HCT116 (cell line): ENCODE data around the gene SEC62. TPM values are rescaled to one million over a fixed set of nuclear protein-coding genes. Genes with fewer than 3 reads are reported as not detected.
A peak's percentile ranks its signal among the peaks of the same experiment; 100 is the strongest.

ENCODE experiments used
- ATAC-seq: fragments of 200-7000 bp; cut with Tn5 transposase; 2 replicates; pipeline ENCODE4 v1.9.1; 2020; ENCODE audit warnings: mild to moderate bottlenecking, moderate library complexity
- BruUV-seq: library from RNA; stranded (reverse); fragments of 400-500 nt; replicated peaks from 2 replicates; lab custom pipeline; 2021; lab: Mats Ljungman, UMichigan
- CTCF ChIA-PET: fragments of 300-600 bp; sonication (Branson Sonifier 250); formaldehyde crosslinking; loops from one replicate; lab custom pipeline; 2021; ENCODE audit warnings: antibody characterized with exemption; lab: Charles Lee
- POLR2A ChIA-PET: fragments of 300-600, 350-600 bp; sonication (Branson Sonifier 250); formaldehyde crosslinking; loops from one replicate; lab custom pipeline; 2021; ENCODE audit warnings: antibody characterized with exemption; lab: Charles Lee
- RAD21 ChIA-PET, 2 experiments: fragments of 300-600 bp; sonication (Branson Sonifier 250); formaldehyde crosslinking; loops; one replicate each; lab custom pipeline; 2023; ENCODE audit warnings: low total read pairs in 2 of 2; ENCODE audit not compliant: uncharacterized antibody in 2 of 2, unreplicated experiment in 2 of 2, low non-redundant PET in 1 of 2; lab: Charles Lee
- DNase-seq: peaks from one replicate; pipeline ENCODE4 v3.0.0-alpha.2; 2010; ENCODE audit warnings: low read depth, low spot score
- H2AFZ ChIP-seq: fragments of 200-600 bp; shearing (Covaris generic), sonication (generic); 2 replicates; pipeline ENCODE4 v1.6.1; 2017; ENCODE audit warnings: low read depth, mixed run types, mixed read lengths, antibody characterized with exemption, low read length; ENCODE audit not compliant: poor library complexity, severe bottlenecking
- H3K27ac ChIP-seq: 2 replicates; pipeline ENCODE4 v1.5.1; 2012; ENCODE audit warnings: low read depth, low read length
- H3K27me3 ChIP-seq: fragments of 200-600 bp; sonication (generic); 2 replicates; pipeline ENCODE4 v1.6.1; 2016; ENCODE audit warnings: mixed run types, low read length, mixed read lengths; ENCODE audit not compliant: insufficient read depth
- H3K36me3 ChIP-seq, 2 experiments: fragments of 200-500 bp in 1 of 2; fragments of 200-600 bp in 1 of 2; sonication (Bioruptor generic) in 1 of 2; sonication (generic) in 1 of 2; 2 replicates each; pipeline versions ENCODE4 v1.5.1 to v1.6.1; 2014 to 2016; ENCODE audit warnings: low read length in 2 of 2, inconsistent platforms in 1 of 2, mixed read lengths in 1 of 2, mixed run types in 1 of 2; ENCODE audit not compliant: insufficient read depth in 2 of 2, control insufficient read depth in 1 of 2
- H3K4me1 ChIP-seq, 2 experiments: fragments of 200-600 bp in 1 of 2; sonication (generic) in 1 of 2; 2 replicates each; pipeline versions ENCODE4 v1.5.1 to v1.6.1; 2012 to 2017; ENCODE audit warnings: low read length in 2 of 2, inconsistent platforms in 1 of 2, mild to moderate bottlenecking in 1 of 2, mixed read lengths in 1 of 2, mixed run types in 1 of 2, moderate library complexity in 1 of 2; ENCODE audit not compliant: insufficient read depth in 2 of 2, control insufficient read depth in 1 of 2
- H3K4me2 ChIP-seq: fragments of 200-600 bp; sonication (generic); 2 replicates; pipeline ENCODE4 v1.6.1; 2017; ENCODE audit warnings: mixed run types, low read length, mixed read lengths
- H3K4me3 ChIP-seq, 2 experiments: fragments of 200-600 bp in 1 of 2; sonication (generic) in 1 of 2; replicated peaks in 1 of 2; 2 replicates each; pipeline ENCODE4 v1.5.1; 2011 to 2016; ENCODE audit warnings: low read length in 2 of 2, control low read depth in 1 of 2, low read depth in 1 of 2, mild to moderate bottlenecking in 1 of 2, mixed read lengths in 1 of 2, mixed run types in 1 of 2
- H3K79me2 ChIP-seq: fragments of 200-600 bp; sonication (generic); 2 replicates; pipeline ENCODE4 v1.6.1; 2017; ENCODE audit warnings: mild to moderate bottlenecking, mixed run types, low read length, moderate library complexity, mixed read lengths; ENCODE audit not compliant: insufficient read depth
- H3K9ac ChIP-seq: fragments of 200-600 bp; sonication (generic); 2 replicates; pipeline ENCODE4 v1.6.1; 2016; ENCODE audit warnings: low read length, mixed read lengths
- H3K9me2 ChIP-seq: fragments of 200-600 bp; sonication (generic), shearing (Covaris generic); 2 replicates; pipeline ENCODE4 v1.6.1; 2017; ENCODE audit warnings: mixed run types, mild to moderate bottlenecking, moderate library complexity; ENCODE audit not compliant: insufficient read depth
- H3K9me3 ChIP-seq, 2 experiments: fragments of 200-500 bp in 1 of 2; fragments of 200-600 bp in 1 of 2; sonication (Bioruptor generic) in 1 of 2; sonication (generic) in 1 of 2; 2 replicates each; pipeline ENCODE4 v1.6.1; 2014 to 2017; ENCODE audit warnings: low read length in 2 of 2, mixed read lengths in 2 of 2, inconsistent platforms in 1 of 2, low read depth in 1 of 2, mild to moderate bottlenecking in 1 of 2, mixed run types in 1 of 2, moderate library complexity in 1 of 2; ENCODE audit not compliant: control insufficient read depth in 1 of 2, insufficient read depth in 1 of 2
- H4K20me1 ChIP-seq: fragments of 200-600 bp; sonication (generic), shearing (Covaris generic); 2 replicates; pipeline ENCODE4 v1.6.1; 2017; ENCODE audit warnings: mixed run types, mild to moderate bottlenecking, moderate library complexity; ENCODE audit not compliant: insufficient read depth
- CBX3 ChIP-seq: IDR thresholded peaks from 2 replicates; pipeline ENCODE4 v1.6.1; 2012; ENCODE audit warnings: low read depth
- EGR1 ChIP-seq: IDR thresholded peaks from 2 replicates; pipeline ENCODE4 v1.6.1; 2012; ENCODE audit warnings: low read depth
- SIN3A ChIP-seq: IDR thresholded peaks from 2 replicates; pipeline ENCODE4 v1.6.1; 2012; ENCODE audit warnings: low read depth
- YY1 ChIP-seq: IDR thresholded peaks from 2 replicates; pipeline ENCODE4 v1.6.1; 2011; ENCODE audit warnings: low read length, low read depth, moderate library complexity, mild to moderate bottlenecking; ENCODE audit not compliant: insufficient replicate concordance; ENCODE audit errors: extremely low read depth
- ZFX ChIP-seq: fragments of 450-650 bp; IDR thresholded peaks from 2 replicates; pipeline ENCODE4 v1.6.1; 2017
- ZNF274 ChIP-seq: fragments of 200-500 bp; sonication (Bioruptor generic); IDR thresholded peaks from 2 replicates; pipeline ENCODE4 v1.6.1; 2014; ENCODE audit warnings: mild to moderate bottlenecking, low read depth, low read length, inconsistent platforms
- intact Hi-C: fragments of 100-400 bp; cut with micrococcal nuclease; formaldehyde crosslinking; loops from 2 replicates; pipeline ENCODE4 v1.10.0; 2022
- total RNA-seq: library from RNA; stranded (reverse); gene quantifications from one replicate; pipeline ENCODE4 v1.2.1, GENCODE V29; 2021; ENCODE audit not compliant: unreplicated experiment
- TF ChIP-seq, protein P1 (sequence below): IDR thresholded peaks from 2 replicates; pipeline ENCODE4 v1.6.1; 2012
- TF ChIP-seq, protein P2 (sequence below): IDR thresholded peaks from 2 replicates; pipeline ENCODE4 v1.6.1; 2012
- TF ChIP-seq, protein P3 (sequence below), 3 experiments: fragments of 200-600 bp in 1 of 3; sonication (generic) in 1 of 3; IDR thresholded peaks in 2 of 3; conservative IDR thresholded peaks in 1 of 3; 2 replicates each; pipeline ENCODE4 v1.5.1; 2012 to 2017; ENCODE audit warnings: low read depth in 2 of 3, low read length in 2 of 3, antibody characterized with exemption in 1 of 3, borderline replicate concordance in 1 of 3, control low read depth in 1 of 3, mild to moderate bottlenecking in 1 of 3, mixed read lengths in 1 of 3, mixed run types in 1 of 3, moderate library complexity in 1 of 3; ENCODE audit not compliant: insufficient read depth in 1 of 3

The SEC62 gene
- total RNA-seq, 1 experiment from 2014 or later, result 55.4 TPM

DNA sequence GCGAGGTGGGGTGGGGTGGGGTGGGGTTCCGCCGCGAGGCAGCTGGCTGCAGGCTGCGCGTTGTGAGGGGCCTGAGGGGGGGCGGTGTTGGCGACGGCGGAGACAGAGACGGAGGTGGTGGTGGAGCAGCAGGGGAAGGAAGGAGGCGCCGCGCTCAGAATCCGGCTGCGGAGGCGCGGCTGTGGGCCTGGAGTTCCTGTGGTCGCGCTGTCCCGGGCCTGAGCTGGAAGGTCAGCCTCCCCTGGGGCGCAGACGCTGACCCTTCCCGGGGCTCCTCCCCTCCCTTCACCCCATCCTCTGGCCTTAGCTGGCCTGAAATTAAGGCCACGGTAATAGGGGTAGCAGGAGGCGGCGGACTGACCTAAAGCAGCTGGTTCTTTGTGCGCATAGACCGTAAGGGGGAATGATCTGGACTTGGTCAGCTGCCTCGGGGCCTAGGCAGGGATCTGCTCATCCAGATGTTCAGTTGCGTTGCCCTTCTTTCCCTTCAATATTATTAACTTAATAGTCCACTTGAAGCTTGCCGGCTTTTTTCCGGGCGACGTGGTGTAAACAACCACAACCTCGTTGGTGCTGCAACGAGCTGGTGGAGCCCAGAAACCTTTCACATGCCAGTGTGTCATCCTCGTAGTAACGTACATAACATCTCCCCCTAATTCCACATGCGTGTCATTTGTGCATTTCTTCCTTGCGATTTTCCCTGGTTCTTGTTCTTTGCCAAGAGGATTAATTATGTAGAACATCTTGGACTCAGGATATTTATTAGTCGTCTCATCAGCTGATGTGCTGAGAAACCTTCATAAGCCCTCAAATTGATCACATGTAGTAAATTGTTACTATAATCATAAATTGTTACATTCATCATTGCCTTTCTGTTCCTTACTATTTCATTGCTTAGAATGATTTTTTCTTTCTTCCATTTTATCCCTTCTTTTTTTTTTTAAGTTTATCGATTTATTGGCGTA, 626 bp downstream of the SEC62 start:
- peak overlapping the region; percentile 53; the same call in 1 of the 2 replicates for H3K27ac ChIP-seq
- peak; percentile 71 for ATAC-seq
- no peaks in the 10 kb centered on the region for H3K36me3 ChIP-seq
- no peaks in the 10 kb centered on the region for H3K9me3 ChIP-seq
- peaks cover 3 to 15% of the 10 kb centered on the region in 2 experiments; a peak in 3 of 4 replicates for H3K4me1 ChIP-seq
- peak overlapping the region; percentile 68 to 76 for H3K4me3 ChIP-seq
- peak overlapping the region; percentile 71 for H3K4me2 ChIP-seq
- TSS peak; percentile 37 for BruUV-seq
- no peaks in the 10 kb centered on the region for H3K9me2 ChIP-seq
- ChIA-PET POLR2A (interaction anchor here (1.3 kb wide), 1 partner anchor 18 kb away, joined by 5 read pairs; no protein-coding TSS in a partner anchor), CTCF (no interaction called here), RAD21 (no interaction called here)
- peaks cover 4% of the 10 kb centered on the region; the same call in 1 of the 2 replicates for H4K20me1 ChIP-seq
- intact Hi-C loops, result loop anchor here (1.0 to 5.0 kb wide), 2 partner anchors 70 to 205 kb away; partner anchors contain the start of gene GPR160
- no peaks in the 10 kb centered on the region for H3K27me3 ChIP-seq
- H3K79me2 ChIP-seq, result peaks cover 55% of the 10 kb centered on the region
- TF ChIP-seq SIN3A (0 out of 2 replicates have a peak, but pooled peaks have one; percentile 29), YY1 (no peak), CBX3 (0 out of 2 replicates have a peak, but pooled peaks have one; percentile 0), ZFX (peak; percentile 71)
- TF ChIP-seq, protein P1, sequence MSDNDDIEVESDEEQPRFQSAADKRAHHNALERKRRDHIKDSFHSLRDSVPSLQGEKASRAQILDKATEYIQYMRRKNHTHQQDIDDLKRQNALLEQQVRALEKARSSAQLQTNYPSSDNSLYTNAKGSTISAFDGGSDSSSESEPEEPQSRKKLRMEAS, result peak; percentile 37; the same call in 1 of the 2 replicates
- peak overlapping the region; percentile 82 for H3K9ac ChIP-seq
- H2AFZ ChIP-seq, result no peak overlapping the region
- no peak for DNase-seq

DNA sequence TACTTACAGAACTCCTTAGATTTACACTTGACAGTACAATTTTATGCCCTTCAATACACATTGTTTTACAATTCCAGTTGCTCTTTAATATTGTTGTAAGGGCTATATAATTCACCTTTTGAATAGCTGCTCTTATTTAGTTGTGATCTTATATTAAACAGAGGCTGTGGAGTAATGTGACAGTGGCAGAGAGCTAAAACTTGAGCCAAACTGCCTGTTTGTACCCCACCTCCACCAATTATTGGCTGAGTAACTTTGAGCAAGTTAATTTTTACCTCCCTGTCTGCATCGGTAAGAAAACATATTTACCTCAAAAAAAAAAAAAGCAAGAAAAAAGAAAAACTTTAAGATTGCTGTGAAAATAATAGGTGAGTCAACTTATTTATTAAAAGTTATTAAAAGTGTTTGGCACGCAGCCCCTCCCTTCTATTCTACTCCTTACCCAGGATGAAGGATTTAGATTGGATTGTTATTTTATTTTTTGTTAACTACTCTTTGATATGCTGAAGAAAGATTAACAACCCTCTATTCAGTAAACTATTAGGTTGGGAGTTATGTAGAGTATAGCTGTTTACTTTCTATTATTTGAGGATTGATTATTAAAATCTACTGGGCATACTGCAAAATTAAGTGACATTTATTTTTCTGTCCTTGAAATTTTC, 1.7 kb downstream of the SEC62 start:
- H2AFZ ChIP-seq, result no peak overlapping the region
- peaks cover 5% of the 10 kb centered on the region; the same call in 1 of the 2 replicates for H4K20me1 ChIP-seq
- RAD21 ChIA-PET, result no interaction called here
- H3K27ac ChIP-seq, result no peak overlapping the region
- POLR2A ChIA-PET, result no interaction called here
- H3K9me2 ChIP-seq, result no peaks in the 10 kb centered on the region
- H3K79me2 ChIP-seq, result peaks cover 66% of the 10 kb centered on the region
- H3K36me3 ChIP-seq, result no peaks in the 10 kb centered on the region
- H3K4me2 ChIP-seq, result peak overlapping the region; percentile 71
- no peaks in the 10 kb centered on the region for H3K9me3 ChIP-seq
- no peak overlapping the region for H3K9ac ChIP-seq
- no peaks in the 10 kb centered on the region for H3K27me3 ChIP-seq
- no peak for TF ChIP-seq ZFX
- no peak for TF ChIP-seq SIN3A
- no peak for TF ChIP-seq EGR1
- TF ChIP-seq, protein P2, sequence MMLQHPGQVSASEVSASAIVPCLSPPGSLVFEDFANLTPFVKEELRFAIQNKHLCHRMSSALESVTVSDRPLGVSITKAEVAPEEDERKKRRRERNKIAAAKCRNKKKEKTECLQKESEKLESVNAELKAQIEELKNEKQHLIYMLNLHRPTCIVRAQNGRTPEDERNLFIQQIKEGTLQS, result no peak
- no peak for TF ChIP-seq ZNF274
- no peak for TF ChIP-seq YY1
- TF ChIP-seq, protein P3, sequence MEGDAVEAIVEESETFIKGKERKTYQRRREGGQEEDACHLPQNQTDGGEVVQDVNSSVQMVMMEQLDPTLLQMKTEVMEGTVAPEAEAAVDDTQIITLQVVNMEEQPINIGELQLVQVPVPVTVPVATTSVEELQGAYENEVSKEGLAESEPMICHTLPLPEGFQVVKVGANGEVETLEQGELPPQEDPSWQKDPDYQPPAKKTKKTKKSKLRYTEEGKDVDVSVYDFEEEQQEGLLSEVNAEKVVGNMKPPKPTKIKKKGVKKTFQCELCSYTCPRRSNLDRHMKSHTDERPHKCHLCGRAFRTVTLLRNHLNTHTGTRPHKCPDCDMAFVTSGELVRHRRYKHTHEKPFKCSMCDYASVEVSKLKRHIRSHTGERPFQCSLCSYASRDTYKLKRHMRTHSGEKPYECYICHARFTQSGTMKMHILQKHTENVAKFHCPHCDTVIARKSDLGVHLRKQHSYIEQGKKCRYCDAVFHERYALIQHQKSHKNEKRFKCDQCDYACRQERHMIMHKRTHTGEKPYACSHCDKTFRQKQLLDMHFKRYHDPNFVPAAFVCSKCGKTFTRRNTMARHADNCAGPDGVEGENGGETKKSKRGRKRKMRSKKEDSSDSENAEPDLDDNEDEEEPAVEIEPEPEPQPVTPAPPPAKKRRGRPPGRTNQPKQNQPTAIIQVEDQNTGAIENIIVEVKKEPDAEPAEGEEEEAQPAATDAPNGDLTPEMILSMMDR (IDR thresholded peaks at IDR 0.05 in 2 of 3, conservative IDR thresholded peaks at IDR 0.05 in 1 of 3; ENCODE audit: borderline replicate concordance in 1 of 3, insufficient read depth in 1 of 3, low read depth in 2 of 3, low read length in 2 of 3), result no peak
- TF ChIP-seq, protein P1, result no peak
- H3K4me1 ChIP-seq, result peaks cover 3 to 15% of the 10 kb centered on the region in 2 experiments; a peak in 3 of 4 replicates
- BruUV-seq, result no TSS peak
- intact Hi-C loops, result loop anchor here (5.0 kb wide), 1 partner anchor 206 kb away; no protein-coding TSS in a partner anchor
- no peak overlapping the region; a peak in 1 of 4 replicates for H3K4me3 ChIP-seq
- CTCF ChIA-PET, result no interaction called here
- DNase-seq (no peak), ATAC-seq (no peak)
